DOHH2 (cell line): ENCODE results near the gene GRIN2A.

ENCODE experiments used
- H3F3A ChIP-seq: fragments of 200-600 bp; sonication (generic), shearing (Covaris generic); 2 replicates; pipeline ENCODE4 v1.6.0; 2016; ENCODE audit warnings: antibody characterized with exemption, mild to moderate bottlenecking; ENCODE audit not compliant: control insufficient read depth, insufficient read depth
- H3K27ac ChIP-seq: fragments of 200-600 bp; sonication (generic); 2 replicates; pipeline ENCODE4 v1.5.1; 2014; ENCODE audit warnings: low read depth, mild to moderate bottlenecking, low read length, moderate library complexity
- H3K27me3 ChIP-seq: fragments of 200-600 bp; sonication (generic); 2 replicates; pipeline ENCODE4 v1.6.1; 2014; ENCODE audit warnings: mild to moderate bottlenecking, low read length, mixed read lengths; ENCODE audit not compliant: control insufficient read depth
- H3K36me3 ChIP-seq: fragments of 200-600 bp; sonication (generic); 2 replicates; pipeline ENCODE4 v1.6.1; 2014; ENCODE audit warnings: mild to moderate bottlenecking, low read length, moderate library complexity, mixed read lengths; ENCODE audit not compliant: control insufficient read depth
- H3K4me1 ChIP-seq: fragments of 200-600 bp; sonication (generic); 2 replicates; pipeline ENCODE4 v1.6.1; 2014; ENCODE audit warnings: mild to moderate bottlenecking, low read length, mixed read lengths; ENCODE audit not compliant: control insufficient read depth
- H3K4me2 ChIP-seq: fragments of 200-600 bp; sonication (generic); 2 replicates; pipeline ENCODE4 v1.6.0; 2014; ENCODE audit warnings: mild to moderate bottlenecking, low read length, moderate library complexity
- H3K4me3 ChIP-seq: fragments of 200-600 bp; sonication (generic); 2 replicates; pipeline ENCODE4 v1.5.1; 2014; ENCODE audit warnings: mild to moderate bottlenecking, low read length, mixed read lengths
- H3K79me2 ChIP-seq: fragments of 200-600 bp; sonication (generic); 2 replicates; pipeline ENCODE4 v1.6.1; 2014; ENCODE audit warnings: mild to moderate bottlenecking, low read length, mixed read lengths; ENCODE audit not compliant: control insufficient read depth
- H3K9me2 ChIP-seq: fragments of 200-600 bp; sonication (generic); replicated peaks from 2 replicates; pipeline ENCODE4 v1.6.1; 2014; ENCODE audit warnings: mild to moderate bottlenecking, low read length, mixed read lengths; ENCODE audit not compliant: control insufficient read depth
- H3K9me3 ChIP-seq: fragments of 200-600 bp; sonication (generic); 2 replicates; pipeline ENCODE4 v1.6.1; 2014; ENCODE audit warnings: antibody characterized with exemption, low read length, mixed read lengths; ENCODE audit not compliant: control insufficient read depth, insufficient read depth
- H4K20me1 ChIP-seq: fragments of 200-600 bp; sonication (generic); 2 replicates; pipeline ENCODE4 v1.6.0; 2014; ENCODE audit warnings: low read depth, mild to moderate bottlenecking, antibody characterized with exemption, low read length, moderate library complexity; ENCODE audit not compliant: control insufficient read depth, insufficient read depth
- CTCF ChIP-seq: fragments of 200-600 bp; sonication (generic); IDR thresholded peaks from one replicate; pipeline ENCODE4 v1.5.1; 2014; ENCODE audit warnings: antibody characterized with exemption, mild to moderate bottlenecking, low read depth, low read length; ENCODE audit not compliant: poor library complexity, severe bottlenecking
- EZH2phosphoT487 ChIP-seq: fragments of 200-600 bp; sonication (generic); IDR thresholded peaks from 2 replicates; pipeline ENCODE4 v1.6.1; 2017; ENCODE audit warnings: borderline replicate concordance, mild to moderate bottlenecking, antibody characterized with exemption, low read length, moderate library complexity, mixed read lengths

GRIN2A gene

GRCh38 chr16:10097271-10097670, 85.0 kb downstream of the GRIN2A start:
- Histone ChIP-seq H3K27me3 (no peaks in the 10 kb centered on the region), H3K9me3 (no peaks in the 10 kb centered on the region), H3K4me3 (no peak overlapping the region), H3K36me3 (no peaks in the 10 kb centered on the region), H3K4me1 (no peaks in the 10 kb centered on the region), H3K4me2 (no peak overlapping the region), H3K27ac (no peak overlapping the region), H3F3A (no peaks in the 10 kb centered on the region), H4K20me1 (no peaks in the 10 kb centered on the region), H3K79me2 (no peaks in the 10 kb centered on the region), H3K9me2 (no peaks in the 10 kb centered on the region)
- no peak for TF ChIP-seq EZH2phosphoT487
- TF ChIP-seq CTCF, result no peak

GRCh38 chr16:10093576-10093975, 88.7 kb downstream of the GRIN2A start:
- no peak overlapping the region for H3K27ac ChIP-seq
- H4K20me1 ChIP-seq, result no peaks in the 10 kb centered on the region
- no peaks in the 10 kb centered on the region for H3K9me3 ChIP-seq
- no peak for TF ChIP-seq EZH2phosphoT487
- no peak for TF ChIP-seq CTCF
- H3K9me2 ChIP-seq, result no peaks in the 10 kb centered on the region
- no peak overlapping the region for H3K4me3 ChIP-seq
- H3F3A ChIP-seq, result no peaks in the 10 kb centered on the region
- H3K27me3 ChIP-seq, result no peaks in the 10 kb centered on the region
- no peaks in the 10 kb centered on the region for H3K79me2 ChIP-seq
- no peaks in the 10 kb centered on the region for H3K4me1 ChIP-seq
- no peak overlapping the region for H3K4me2 ChIP-seq
- H3K36me3 ChIP-seq, result no peaks in the 10 kb centered on the region

GRCh38 chr16:10090816-10091215, 91.4 kb downstream of the GRIN2A start:
- Histone ChIP-seq H3F3A (no peaks in the 10 kb centered on the region), H3K27me3 (no peaks in the 10 kb centered on the region), H4K20me1 (no peaks in the 10 kb centered on the region), H3K4me3 (no peak overlapping the region), H3K36me3 (no peaks in the 10 kb centered on the region), H3K4me2 (no peak overlapping the region), H3K9me3 (no peaks in the 10 kb centered on the region), H3K9me2 (no peaks in the 10 kb centered on the region), H3K4me1 (no peaks in the 10 kb centered on the region), H3K79me2 (no peaks in the 10 kb centered on the region), H3K27ac (no peak overlapping the region)
- TF ChIP-seq EZH2phosphoT487, result no peak
- TF ChIP-seq CTCF, result no peak

GRCh38 chr16:10088380-10088793, 93.8 kb downstream of the GRIN2A start:
- TF ChIP-seq CTCF (no peak), EZH2phosphoT487 (no peak)
- no peaks in the 10 kb centered on the region for H3K4me1 ChIP-seq
- H3K9me2 ChIP-seq, result no peaks in the 10 kb centered on the region
- no peaks in the 10 kb centered on the region for H3K36me3 ChIP-seq
- H3F3A ChIP-seq, result no peaks in the 10 kb centered on the region
- no peak overlapping the region for H3K4me3 ChIP-seq
- H3K27me3 ChIP-seq, result no peaks in the 10 kb centered on the region
- H3K27ac ChIP-seq, result no peak overlapping the region
- H3K4me2 ChIP-seq, result no peak overlapping the region
- H3K79me2 ChIP-seq, result no peaks in the 10 kb centered on the region
- no peaks in the 10 kb centered on the region for H3K9me3 ChIP-seq
- H4K20me1 ChIP-seq, result no peaks in the 10 kb centered on the region
